Spleen (tissue), 7 donors: ENCODE measurements around the gene ATXN7.

Experiments
- CTCF ChIP-seq, 11 experiments: fragments of 200-600 bp in 7 of 11; fragments of 450-650 bp in 4 of 11; sonication (generic) in 4 of 11; IDR thresholded peaks in 8 of 11; conservative IDR thresholded peaks in 3 of 11; 1 replicate in 7 of 11; 2 replicates in 4 of 11; pipeline versions ENCODE4 v1.4.0 to v1.8.0; 2016 to 2021; ENCODE audit warnings: antibody characterized with exemption in 11 of 11, inconsistent platforms in 4 of 11, mild to moderate bottlenecking in 1 of 11
- POLR2A ChIP-seq, 3 donors: fragments of 450-650 bp; IDR thresholded peaks; one replicate each; pipeline ENCODE4 v1.5.1; 2017; ENCODE audit warnings: antibody characterized with exemption in 3 of 3, mild to moderate bottlenecking in 1 of 3
- POLR2AphosphoS5 ChIP-seq, 3 donors: sonication (generic); formaldehyde crosslinking; IDR thresholded peaks; one replicate each; pipeline ENCODE4 v1.5.1; 2017; ENCODE audit warnings: antibody characterized with exemption in 3 of 3
- donor health status: DM: no; HTN: no; CAD: no; lungs with moderate emphysema.
- donor health status: DM: no; HTN: no; CAD: no.
- donor health status: DM: no; HTN: no; CAD: no.

GRCh38 chr3:63960048-63960711 lies 96.5 kb downstream of the ATXN7 start:
- TF ChIP-seq POLR2AphosphoS5 (IDR thresholded peaks at IDR 0.05) (no peak), POLR2A (IDR thresholded peaks at IDR 0.05) (no peak), CTCF (IDR thresholded peaks at IDR 0.05 in 8 of 11, conservative IDR thresholded peaks at IDR 0.05 in 3 of 11) (no peak)
